SW480 (cell line): ENCODE data around the gene CMKLR1.

Experiments
- DNase-seq: peaks from one replicate; pipeline ENCODE4 v3.0.0-alpha.2; 2016; ENCODE audit warnings: low spot score

CMKLR1 gene

DNA sequence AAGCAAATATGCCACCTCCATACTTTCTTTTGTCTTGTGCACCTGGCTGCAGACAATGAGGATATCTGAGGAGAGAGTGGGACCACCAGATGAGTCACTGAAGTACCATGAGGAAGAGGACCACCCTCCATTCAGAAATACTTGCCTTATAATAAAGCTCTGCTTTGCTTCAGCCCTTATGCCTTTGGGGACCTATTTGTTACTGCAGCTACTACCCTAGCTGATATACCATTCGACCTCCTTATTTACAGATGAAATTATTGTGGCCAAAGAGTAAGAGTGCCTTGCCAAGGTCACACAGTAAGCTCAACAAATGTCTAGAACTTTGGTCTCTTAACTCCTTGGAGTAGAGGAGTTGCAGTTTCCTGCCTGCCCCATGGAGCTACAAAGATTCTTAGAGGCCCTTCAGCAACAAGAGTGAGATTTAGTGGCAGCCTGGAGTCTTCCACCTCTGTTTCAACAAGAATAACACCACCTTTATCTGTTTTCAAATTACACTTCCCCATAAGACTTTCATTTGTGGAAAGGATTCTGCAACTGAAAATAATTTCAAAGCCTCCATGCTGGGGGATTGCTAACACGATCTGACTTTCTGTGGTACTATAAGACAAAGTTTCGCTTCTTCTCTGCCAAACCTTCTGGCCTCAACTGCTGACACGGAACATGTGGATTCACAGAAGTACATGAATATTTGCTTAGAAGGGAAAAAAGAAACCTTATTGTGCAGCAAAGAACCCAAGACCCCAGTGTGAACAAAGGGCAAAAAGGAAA is 3.6 kb downstream of the CMKLR1 start:
- DNase-seq: no peak

DNA sequence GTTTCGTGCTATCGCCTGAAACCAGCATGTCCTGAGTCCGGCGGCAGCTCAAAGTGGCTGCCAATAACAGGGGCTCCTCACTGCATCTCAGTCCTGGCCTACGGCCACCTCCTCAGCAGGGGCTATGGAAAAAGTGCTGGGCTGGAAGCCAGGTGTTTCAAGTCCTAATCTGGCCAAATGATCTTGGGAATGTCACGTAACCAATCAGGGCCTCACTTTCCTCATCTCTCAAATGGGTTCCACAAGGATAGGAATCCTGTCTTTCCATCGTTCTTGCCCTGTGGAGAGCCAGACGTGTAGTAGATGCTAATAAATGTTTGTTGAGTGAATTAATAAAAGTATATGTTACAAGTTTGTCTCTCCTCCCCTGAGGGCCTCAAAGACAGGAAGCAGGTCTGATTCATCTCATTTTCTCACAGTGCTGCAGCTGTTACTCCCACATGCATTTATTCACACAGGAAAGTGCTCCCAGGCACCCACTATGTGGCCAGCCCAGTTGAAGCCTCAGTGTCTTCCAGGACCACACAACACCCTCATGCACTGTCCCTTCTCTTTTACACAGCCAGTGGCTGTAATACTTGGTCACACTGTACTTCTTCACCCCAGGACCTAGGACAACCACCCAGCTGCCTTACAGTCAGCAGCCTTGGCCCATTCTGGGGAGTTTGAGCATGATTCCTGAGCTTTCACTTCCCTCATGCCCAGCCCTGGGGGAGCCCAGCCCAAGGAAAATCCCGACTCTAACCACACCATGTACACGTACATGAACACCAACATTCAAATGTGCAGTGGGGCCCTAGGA is 5.0 kb downstream of the CMKLR1 start:
- DNase-seq: no peak

DNA sequence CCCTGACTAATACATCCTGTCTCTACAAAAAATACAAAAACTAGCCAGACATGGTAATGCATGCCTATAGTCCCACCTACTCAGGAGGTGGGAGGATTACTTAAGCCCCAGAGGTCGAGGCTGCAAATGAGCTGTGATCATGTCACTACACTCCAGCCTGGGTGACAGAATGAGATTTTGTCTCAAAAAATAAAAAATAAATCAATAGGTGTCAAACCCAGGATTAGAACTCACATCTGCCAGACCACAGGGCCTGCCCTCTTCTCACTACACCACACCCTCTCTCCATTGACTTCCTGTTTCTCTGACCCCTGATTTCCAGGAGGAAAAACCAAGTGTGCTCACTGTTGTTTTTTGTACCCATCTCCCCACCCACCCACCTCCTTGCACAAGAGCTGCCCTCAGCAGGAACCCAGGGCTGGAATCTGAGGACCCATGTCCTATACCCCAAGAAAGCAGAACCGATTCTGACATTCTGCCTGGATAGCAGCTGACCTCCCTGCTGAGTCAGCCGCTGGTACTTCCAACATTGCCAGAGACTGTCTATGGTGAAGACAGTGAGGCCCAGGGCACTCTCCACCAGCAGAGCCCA is 6.2 kb downstream of the CMKLR1 start:
- no peak for DNase-seq

DNA sequence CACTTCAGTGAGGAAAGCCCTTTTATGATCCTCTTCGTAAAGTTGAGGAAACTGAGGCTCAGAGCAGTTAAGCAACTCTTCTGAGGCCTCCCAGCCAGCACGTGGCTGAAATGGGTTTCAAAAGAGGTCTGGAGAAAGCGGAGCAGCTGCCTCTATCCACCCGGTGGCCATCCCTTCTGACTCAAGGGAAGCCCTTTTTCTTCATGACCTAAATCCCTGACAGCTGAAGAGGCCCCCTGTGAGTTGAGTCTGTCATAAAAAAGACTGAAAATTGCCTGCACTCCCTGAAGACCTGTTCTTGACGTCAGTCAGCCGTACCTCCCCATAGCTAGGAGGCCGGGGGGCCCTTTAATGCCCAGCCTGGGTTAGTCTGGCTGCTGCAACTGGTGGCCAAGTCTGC is 10.7 kb downstream of the CMKLR1 start:
- no peak for DNase-seq

DNA sequence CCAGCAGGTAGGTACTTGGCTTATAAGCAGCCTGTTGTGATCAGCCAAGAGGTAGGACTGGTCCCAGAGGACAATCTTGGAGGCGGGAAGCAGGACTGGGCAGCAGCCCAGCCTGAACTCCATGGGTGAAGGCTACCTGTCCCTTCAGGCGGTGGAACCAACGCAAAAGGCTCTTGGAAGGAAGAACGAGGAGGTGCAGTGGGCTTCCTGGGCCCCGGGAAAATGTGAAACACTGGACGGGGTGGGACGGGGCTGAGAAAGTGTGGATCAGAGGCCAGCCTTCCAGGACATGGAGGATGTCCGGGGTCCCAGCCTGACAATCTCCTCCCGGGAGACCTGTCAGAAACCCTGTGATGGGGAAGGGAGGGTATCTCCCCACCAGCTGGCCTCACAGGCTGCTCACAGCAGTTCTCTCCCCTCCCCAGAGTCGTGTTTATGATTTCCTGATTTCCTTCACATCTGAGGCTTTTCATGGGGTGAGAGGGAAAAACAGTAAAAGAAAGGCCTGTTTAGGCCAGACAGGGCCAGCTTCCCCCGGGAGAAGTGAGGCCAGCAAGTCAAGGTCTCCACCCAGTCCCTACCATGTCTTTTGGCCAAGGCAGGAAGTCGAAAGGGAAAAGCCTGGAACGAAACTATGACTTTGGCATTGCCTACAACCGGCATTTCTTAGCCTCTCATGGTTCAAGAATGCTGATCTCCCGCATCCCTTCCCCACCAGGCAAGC is 11.3 kb downstream of the CMKLR1 start:
- no peak for DNase-seq

DNA sequence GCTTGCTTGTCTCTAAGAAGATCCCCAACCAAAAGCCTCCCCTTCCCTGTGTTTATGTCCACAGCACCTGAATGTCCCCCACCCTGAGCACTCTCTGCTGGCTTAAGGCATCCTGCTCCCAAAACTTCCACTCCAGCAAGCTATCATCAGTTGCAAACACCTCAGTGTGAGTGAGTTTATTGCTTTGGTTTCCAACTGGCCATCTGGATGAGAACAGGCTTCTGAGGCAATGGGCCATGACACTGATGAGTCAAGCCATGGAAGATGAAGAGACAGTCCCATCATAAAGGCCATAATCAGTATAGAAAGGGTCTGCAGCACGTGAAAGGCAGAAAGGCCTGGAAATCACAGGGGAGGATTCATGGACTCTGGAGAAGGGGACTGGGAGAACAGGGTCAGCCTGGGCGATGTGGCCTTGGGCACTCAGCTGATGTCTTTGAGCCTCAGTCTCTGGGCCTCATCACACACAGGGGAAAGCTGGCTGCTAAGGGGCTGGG is 12.8 kb downstream of the CMKLR1 start:
- no peak for DNase-seq

DNA sequence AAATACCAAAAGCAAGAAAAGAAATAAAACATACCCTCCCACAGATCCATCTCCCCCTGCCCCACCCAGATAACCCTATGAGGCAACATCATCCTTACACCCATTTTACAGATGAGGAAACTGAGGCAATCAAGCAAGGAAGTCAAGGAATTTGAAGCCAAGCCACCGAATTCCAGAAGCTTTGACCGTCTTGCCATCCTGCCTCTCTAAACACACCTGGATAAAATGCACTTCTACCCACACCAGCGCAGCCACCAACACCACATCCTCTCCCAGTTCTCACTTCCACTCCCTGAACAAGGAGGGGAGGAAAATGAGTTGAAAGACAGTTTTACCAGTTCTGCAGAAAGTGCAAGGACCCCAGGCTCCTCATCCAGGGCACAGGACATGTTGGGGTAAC is 13.6 kb downstream of the CMKLR1 start:
- no peak for DNase-seq

DNA sequence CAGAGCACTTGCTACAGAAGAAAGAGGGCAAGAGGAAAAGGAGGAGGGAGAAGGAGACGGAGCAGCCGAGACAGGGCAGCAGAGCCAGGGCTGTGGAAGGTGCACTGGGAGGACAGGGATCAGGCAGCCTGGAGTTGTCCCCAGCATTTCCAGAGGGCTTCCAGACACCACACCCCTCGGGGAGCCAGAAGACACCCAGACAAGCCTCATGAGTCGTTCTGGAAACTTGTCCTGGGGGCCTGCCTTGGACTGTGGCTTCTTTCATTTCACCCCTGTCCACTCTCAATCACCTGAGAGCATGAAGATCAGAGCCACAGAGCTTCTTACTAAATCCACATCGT is 14.1 kb downstream of the CMKLR1 start:
- DNase-seq: no peak

DNA sequence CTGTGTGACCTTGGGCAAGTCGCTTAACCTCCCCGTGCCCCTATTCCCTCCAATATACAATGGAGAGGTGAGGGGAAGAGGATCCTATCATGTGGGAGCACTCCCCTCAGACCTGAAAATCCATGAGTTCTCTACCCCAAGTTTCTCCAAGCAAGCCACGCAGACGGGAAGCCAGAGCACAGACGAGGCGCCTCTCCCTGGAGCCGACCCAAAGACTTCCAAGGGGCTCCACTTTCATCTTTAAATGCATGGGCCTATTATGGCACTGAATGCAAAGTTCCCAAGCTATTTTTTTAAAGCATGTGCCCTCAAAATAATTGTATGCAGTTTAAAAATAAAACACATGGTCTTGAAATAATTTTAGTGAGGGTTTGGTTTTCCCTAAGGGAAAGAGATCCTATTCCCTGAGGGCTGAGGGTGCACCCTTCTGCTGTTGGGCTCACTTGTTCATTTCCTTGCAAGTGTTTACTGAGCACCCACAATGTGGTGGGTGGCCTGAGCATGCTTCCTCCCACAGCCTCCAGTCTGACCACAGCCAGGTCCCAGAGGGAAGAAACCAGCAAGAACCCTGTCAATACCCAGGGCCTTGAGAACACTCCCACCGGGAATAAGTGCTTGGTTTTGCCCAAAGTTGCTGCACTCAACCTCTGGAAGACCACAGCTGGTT is 14.6 kb downstream of the CMKLR1 start:
- DNase-seq: no peak

DNA sequence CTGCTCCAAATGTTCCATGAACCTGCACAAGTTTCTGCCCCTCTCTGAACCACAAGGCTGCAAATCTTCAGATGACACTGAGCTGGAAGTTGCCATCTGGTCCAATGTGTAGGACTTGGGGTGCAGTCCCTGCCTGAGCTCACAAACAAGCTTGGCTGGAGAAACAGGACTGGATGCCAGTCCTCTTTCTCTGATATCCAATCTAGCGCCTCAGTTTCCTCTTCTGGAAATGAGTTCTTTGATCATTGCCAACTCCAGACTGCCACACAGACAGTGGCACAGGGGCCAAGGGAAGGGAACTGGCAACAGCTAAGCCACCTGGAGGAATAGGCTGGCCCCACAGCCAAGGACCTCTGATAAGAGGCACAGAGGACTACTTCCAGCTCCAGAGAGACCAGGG is 15.5 kb downstream of the CMKLR1 start:
- no peak for DNase-seq

DNA sequence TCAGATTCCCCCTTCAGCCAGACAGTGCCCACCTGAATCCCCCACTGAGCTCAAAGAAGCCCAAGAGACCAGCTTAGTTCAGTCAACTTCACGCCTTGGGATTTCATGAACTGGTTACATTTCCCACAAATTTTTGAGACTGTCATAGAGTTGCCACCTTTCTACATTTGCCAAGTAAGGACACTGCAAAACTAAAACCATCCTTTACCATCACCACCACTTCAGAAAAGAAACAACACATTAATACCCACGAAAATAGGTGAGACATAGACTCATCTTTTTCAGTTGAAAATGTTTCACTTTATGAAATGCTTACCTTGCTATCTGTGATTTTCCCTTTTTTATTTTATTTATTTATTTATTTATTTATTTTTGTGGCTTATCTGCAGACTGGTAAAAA is 16.1 kb downstream of the CMKLR1 start:
- no peak for DNase-seq

DNA sequence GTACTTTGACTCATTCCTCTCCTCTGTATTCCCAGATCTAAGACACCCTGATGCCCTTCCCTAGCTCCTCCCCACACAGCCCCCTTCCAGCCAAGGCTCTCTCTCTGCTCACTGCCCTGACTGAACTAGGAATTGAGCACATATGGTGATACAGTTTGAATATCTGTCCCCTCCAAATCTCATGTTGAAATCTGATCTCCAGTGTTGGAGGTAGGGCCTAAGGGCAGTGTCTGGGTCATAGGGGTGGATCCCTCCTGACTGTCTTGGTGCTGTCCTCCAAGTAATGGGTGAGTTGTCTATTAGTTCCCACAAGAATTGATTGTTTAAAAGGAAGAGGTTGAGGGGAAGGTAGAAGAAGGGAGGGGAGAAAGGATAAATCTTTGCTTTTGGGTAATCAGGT is 17.4 kb downstream of the CMKLR1 start:
- DNase-seq: no peak

DNA sequence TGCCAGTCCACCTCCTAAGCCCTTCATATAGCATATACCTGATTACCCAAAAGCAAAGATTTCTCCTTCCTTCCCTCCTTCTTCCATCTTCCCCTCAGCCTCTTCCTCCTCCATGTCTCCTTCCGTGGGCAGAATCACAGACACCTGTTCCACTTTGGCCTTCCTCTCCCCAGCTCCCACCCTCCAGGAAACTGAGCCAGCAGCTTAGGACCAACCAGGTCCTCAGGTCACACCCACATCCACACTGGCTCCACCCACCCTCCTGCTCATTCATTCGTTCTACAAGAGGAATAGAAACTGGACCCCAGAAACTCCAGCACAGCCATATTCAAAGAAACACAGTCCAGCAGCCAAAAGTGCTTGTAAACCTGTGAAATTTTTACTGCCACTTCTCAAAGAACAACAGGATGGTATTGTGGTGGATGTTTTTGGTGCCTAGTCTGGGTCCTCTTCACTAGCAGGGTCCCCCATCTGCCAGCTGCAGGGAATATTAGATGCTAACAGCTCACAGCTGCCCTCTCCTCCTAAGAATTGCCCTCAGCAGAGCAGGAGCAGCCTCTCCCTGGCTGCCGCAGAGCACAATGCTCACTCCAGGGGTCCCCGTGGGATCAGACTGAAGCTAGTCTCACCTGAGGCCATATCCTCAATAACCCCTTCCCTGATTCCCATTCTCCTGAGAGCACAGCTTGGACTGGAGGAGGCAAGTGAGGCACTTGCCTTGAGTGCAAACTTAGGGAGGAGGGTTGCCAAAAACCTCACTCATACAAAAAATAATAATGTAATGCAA is 18.4 kb downstream of the CMKLR1 start:
- no peak for DNase-seq

DNA sequence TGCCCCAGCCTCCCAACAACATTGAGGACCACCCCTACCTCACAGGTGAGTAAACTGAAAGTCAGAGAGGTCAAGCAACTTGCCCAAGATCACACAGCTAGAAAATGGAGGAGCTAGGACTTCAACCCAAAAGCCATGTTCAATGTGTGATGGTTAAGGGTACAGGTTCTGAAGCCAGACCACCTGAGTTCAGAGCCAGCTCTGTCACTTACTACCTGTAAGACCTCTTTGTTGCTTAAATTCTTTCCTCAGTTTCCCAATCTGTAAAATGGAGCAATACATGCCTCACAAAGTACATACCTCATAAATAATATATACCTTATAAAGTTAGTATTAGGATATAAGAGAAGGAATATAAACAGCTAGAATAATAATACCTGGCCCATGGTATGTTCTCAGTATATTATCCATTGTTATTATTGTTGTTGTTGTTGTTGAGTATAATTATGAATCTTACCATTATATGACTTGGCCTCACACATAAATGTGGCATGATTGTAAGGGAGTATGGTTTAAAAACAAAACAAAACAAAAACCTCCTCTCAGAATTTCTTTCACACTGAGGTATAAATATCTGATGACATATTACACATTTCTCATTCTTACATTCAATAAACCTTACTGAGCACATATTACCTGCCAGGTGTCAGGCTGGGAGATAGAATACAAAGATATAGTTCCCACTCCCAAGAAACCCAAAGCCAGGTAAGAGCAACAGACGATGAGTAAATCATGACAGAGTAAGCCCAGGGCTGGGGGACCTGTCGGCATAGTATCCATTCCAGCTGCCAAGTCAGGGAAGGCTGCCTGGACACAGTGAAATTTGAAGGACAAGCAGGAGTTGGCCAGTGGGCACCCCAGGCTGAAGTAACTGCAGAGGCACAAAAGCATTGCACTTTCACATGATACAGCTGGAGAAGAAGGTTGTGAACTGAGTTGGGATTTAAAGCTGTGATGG is 19.6 kb downstream of the CMKLR1 start:
- DNase-seq: no peak

DNA sequence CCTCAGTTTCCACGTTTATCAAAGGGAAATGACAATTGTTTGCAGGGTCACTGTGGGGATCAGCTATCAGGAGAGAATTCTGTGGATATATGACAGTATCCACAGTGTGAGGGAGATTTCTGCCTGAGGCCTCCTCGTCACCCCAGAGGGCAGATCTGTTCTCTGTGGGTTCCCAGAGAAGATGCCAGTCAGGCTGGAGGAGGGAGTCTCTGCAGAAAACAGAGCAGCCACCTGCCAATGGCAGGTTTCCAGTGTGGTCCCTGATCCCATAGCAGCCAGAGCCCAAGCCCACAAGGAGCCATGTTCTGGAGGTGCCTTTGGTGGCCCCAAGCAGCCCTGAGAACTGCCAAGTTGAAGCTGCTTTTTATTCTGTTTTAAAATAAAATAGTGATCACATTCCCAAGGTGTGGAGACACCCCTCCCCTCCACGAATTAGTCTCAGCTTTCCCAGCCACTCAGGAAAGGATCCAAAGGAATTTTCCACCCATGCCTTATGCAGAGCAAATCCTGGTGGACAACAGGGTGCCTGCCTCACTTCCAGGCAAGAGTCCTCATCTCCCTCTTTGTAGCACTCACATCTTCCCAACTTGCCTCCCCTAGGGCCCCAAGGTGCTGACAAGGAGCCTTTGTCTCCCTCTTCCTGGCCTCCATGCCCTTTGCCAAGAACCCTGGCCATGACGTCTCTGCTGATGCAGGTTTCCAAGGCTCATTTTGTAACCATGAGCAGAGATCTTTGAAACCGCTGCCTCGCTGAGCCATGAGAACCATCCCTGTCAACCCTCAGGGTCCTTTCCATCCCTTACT is 20.4 kb downstream of the CMKLR1 start:
- no peak for DNase-seq

DNA sequence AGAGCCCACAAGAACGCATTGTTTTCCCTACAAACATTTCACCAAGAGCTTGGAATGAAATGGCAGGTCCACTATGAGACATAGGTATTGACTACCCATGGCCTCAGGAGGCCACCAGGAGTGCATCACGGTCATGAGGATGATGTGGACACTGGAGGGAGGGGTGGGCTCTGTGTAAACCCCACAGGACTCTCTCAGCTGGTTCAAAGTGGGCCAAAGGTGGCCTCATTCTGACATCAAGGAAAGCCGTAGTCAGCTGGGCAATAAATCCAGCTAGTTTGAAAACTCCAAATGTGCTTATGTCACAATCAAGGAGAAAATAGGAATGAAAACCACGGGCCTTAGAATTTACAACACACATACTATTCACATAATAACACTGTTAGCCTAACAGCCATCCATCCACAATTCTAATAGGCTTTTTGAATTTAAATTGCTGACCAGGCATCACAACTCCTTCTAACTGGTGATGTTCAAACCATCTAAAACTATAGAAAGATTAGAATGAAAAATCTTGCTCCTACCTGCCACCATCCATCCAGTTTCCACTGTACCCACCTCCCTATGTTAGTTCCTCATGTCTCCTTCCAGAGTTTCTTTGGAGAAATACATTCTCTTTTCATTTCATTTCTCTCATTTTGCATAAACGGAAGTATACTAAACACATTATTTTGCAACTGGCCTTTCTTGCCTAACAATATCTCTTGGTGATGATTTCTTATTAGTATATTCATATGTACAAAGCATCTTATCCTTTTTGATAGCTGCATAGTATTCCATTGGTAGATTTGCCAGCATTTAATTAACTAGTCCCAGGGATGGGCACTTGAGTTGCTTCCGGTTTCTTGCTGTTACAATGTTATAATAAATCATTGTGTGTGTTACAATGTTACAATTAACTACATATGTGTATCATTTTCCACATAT is 21.5 kb downstream of the CMKLR1 start:
- no peak for DNase-seq

DNA sequence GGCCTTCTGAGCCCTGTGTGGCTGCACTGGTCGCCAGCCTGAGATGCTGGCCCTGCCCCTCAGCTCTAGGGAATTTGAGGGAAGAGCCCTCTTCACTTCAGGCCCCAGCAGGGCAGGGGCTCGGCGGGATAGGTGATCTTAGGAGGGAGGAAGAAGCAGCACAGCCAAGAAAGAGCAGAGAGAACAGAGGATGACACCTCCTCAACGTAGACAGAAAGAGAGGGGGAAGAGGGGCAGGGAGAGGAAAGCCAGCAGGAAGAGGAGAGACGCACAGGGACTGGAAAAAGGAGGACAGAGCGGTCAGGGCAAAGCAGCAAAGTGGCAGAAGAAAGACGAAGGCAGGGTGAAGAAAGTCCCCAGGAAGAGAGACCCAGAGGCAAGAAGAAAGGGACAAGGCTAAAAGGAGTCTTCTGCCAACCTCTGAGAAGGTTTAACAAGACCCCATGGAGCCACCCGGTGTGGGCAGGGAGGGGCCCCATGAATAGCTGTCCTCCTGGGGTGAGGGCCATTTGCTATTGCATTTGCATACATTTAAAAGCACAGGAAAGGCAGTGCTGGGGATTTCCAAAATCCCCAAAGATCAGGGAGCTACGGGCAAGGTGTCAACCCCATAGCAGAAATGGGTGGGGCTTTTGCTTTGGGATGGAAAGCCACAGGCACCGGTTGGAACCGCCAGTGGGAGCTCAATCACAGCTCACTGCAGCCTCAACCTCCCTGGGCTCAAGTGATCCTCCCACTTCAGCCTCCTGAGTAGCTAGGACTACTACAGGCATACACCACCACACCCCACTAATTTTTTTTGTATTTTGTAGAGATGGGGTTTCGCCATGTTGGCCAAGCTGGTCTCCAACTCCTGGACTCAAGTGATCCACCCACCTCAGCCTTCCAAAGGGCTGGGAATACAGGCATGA is 22.7 kb downstream of the CMKLR1 start:
- no peak for DNase-seq
